HEK293 (cell line): Measurements from ENCODE around the gene CMC4.

Experiments used
- HIC1 ChIP-seq: fragments of 450-650 bp; formaldehyde crosslinking; IDR thresholded peaks from 2 replicates; pipeline ENCODE4 v1.5.1; 2016; ENCODE audit warnings: missing biosample characterization, missing genetic modification characterization
- INSM2 ChIP-seq: fragments of 450-650 bp; formaldehyde crosslinking; IDR thresholded peaks from 2 replicates; pipeline ENCODE4 v1.5.1; 2016; ENCODE audit warnings: missing biosample characterization, missing genetic modification characterization
- KLF10 ChIP-seq: fragments of 450-650 bp; IDR thresholded peaks from 2 replicates; pipeline ENCODE4 v1.5.1; 2018; ENCODE audit warnings: missing biosample characterization, mild to moderate bottlenecking, missing genetic modification characterization
- KLF9 ChIP-seq: fragments of 450-650 bp; formaldehyde crosslinking; IDR thresholded peaks from 2 replicates; pipeline ENCODE4 v1.5.1; 2016; ENCODE audit warnings: missing biosample characterization, missing genetic modification characterization, low read depth
- MZF1 ChIP-seq: fragments of 450-650 bp; formaldehyde crosslinking; IDR thresholded peaks from 2 replicates; pipeline ENCODE4 v1.5.1; 2017; ENCODE audit warnings: missing biosample characterization, missing genetic modification characterization, borderline replicate concordance
- OSR2 ChIP-seq: fragments of 450-650 bp; formaldehyde crosslinking; IDR thresholded peaks from 2 replicates; pipeline ENCODE4 v1.5.1; 2016; ENCODE audit warnings: missing biosample characterization, missing genetic modification characterization
- SCRT2 ChIP-seq: fragments of 450-650 bp; formaldehyde crosslinking; IDR thresholded peaks from 2 replicates; pipeline ENCODE4 v1.5.1; 2016; ENCODE audit warnings: missing biosample characterization, missing genetic modification characterization
- SP2 ChIP-seq: fragments of 450-650 bp; formaldehyde crosslinking; IDR thresholded peaks from 2 replicates; pipeline ENCODE4 v1.5.1; 2016; ENCODE audit warnings: missing biosample characterization, missing genetic modification characterization
- TCF7L2 ChIP-seq: IDR thresholded peaks from 2 replicates; pipeline ENCODE4 v1.6.1; 2011; ENCODE audit warnings: low read depth, mild to moderate bottlenecking, inconsistent platforms, low read length, moderate library complexity, borderline replicate concordance
- ZBTB8A ChIP-seq: fragments of 450-650 bp; formaldehyde crosslinking; IDR thresholded peaks from 2 replicates; pipeline ENCODE4 v1.5.1; 2016; ENCODE audit warnings: missing biosample characterization, missing genetic modification characterization
- ZEB2 ChIP-seq: fragments of 450-650 bp; formaldehyde crosslinking; IDR thresholded peaks from 2 replicates; pipeline ENCODE4 v1.5.1; 2016; ENCODE audit warnings: missing biosample characterization, missing genetic modification characterization
- ZIC2 ChIP-seq: fragments of 450-650 bp; formaldehyde crosslinking; IDR thresholded peaks from 2 replicates; pipeline ENCODE4 v1.5.1; 2016; ENCODE audit warnings: missing biosample characterization, missing genetic modification characterization
- ZNF132 ChIP-seq: fragments of 450-650 bp; formaldehyde crosslinking; IDR thresholded peaks from 2 replicates; pipeline ENCODE4 v1.5.1; 2017; ENCODE audit warnings: missing biosample characterization, missing genetic modification characterization, borderline replicate concordance
- ZNF2 ChIP-seq: fragments of 450-650 bp; formaldehyde crosslinking; IDR thresholded peaks from 2 replicates; pipeline ENCODE4 v1.5.1; 2016; ENCODE audit warnings: missing biosample characterization, missing genetic modification characterization
- ZNF211 ChIP-seq: fragments of 450-650 bp; formaldehyde crosslinking; IDR thresholded peaks from 2 replicates; pipeline ENCODE4 v1.5.1; 2016; ENCODE audit warnings: low read depth, missing biosample characterization, missing genetic modification characterization
- ZNF214 ChIP-seq: fragments of 450-650 bp; formaldehyde crosslinking; IDR thresholded peaks from 2 replicates; pipeline ENCODE4 v1.5.1; 2017; ENCODE audit warnings: missing biosample characterization, mild to moderate bottlenecking, missing genetic modification characterization, borderline replicate concordance
- ZNF223 ChIP-seq: fragments of 450-650 bp; formaldehyde crosslinking; IDR thresholded peaks from 2 replicates; pipeline ENCODE4 v1.5.1; 2016; ENCODE audit warnings: missing biosample characterization, missing genetic modification characterization
- ZNF26 ChIP-seq: fragments of 450-650 bp; formaldehyde crosslinking; IDR thresholded peaks from 2 replicates; pipeline ENCODE4 v1.5.1; 2016; ENCODE audit warnings: missing biosample characterization, missing genetic modification characterization
- ZNF280D ChIP-seq: fragments of 450-650 bp; formaldehyde crosslinking; IDR thresholded peaks from 2 replicates; pipeline ENCODE4 v1.5.1; 2016; ENCODE audit warnings: missing biosample characterization, missing genetic modification characterization
- ZNF324 ChIP-seq: fragments of 450-650 bp; formaldehyde crosslinking; IDR thresholded peaks from 2 replicates; pipeline ENCODE4 v1.5.1; 2016; ENCODE audit warnings: missing biosample characterization, missing genetic modification characterization
- ZNF404 ChIP-seq: fragments of 450-650 bp; formaldehyde crosslinking; IDR thresholded peaks from 2 replicates; pipeline ENCODE4 v1.5.1; 2017; ENCODE audit warnings: missing biosample characterization, missing genetic modification characterization
- ZNF426 ChIP-seq: fragments of 450-650 bp; formaldehyde crosslinking; IDR thresholded peaks from 2 replicates; pipeline ENCODE4 v1.5.1; 2017; ENCODE audit warnings: missing biosample characterization, missing genetic modification characterization, mild to moderate bottlenecking, inconsistent platforms, moderate library complexity
- ZNF433 ChIP-seq: fragments of 450-650 bp; formaldehyde crosslinking; IDR thresholded peaks from 2 replicates; pipeline ENCODE4 v1.5.1; 2016; ENCODE audit warnings: missing biosample characterization, missing genetic modification characterization, low read depth
- ZNF48 ChIP-seq: fragments of 450-650 bp; formaldehyde crosslinking; IDR thresholded peaks from 2 replicates; pipeline ENCODE4 v1.5.1; 2016; ENCODE audit warnings: missing biosample characterization, missing genetic modification characterization
- ZNF549 ChIP-seq: fragments of 450-650 bp; IDR thresholded peaks from 2 replicates; pipeline ENCODE4 v1.5.1; 2018; ENCODE audit warnings: missing biosample characterization, missing genetic modification characterization, mild to moderate bottlenecking, inconsistent platforms, moderate library complexity
- ZNF639 ChIP-seq: fragments of 450-650 bp; formaldehyde crosslinking; IDR thresholded peaks from 2 replicates; pipeline ENCODE4 v1.5.1; 2016; ENCODE audit warnings: missing biosample characterization, missing genetic modification characterization
- ZNF660 ChIP-seq: fragments of 450-650 bp; IDR thresholded peaks from 2 replicates; pipeline ENCODE4 v1.5.1; 2018; ENCODE audit warnings: missing biosample characterization, mild to moderate bottlenecking, missing genetic modification characterization
- ZNF792 ChIP-seq: fragments of 450-650 bp; formaldehyde crosslinking; IDR thresholded peaks from 2 replicates; pipeline ENCODE4 v1.5.1; 2016; ENCODE audit warnings: missing biosample characterization, missing genetic modification characterization
- ZSCAN23 ChIP-seq: fragments of 450-650 bp; formaldehyde crosslinking; IDR thresholded peaks from 2 replicates; pipeline ENCODE4 v1.5.1; 2016; ENCODE audit warnings: missing biosample characterization, missing genetic modification characterization
- ZSCAN30 ChIP-seq: fragments of 450-650 bp; IDR thresholded peaks from 2 replicates; pipeline ENCODE4 v1.5.1; 2018; ENCODE audit warnings: missing biosample characterization, mild to moderate bottlenecking, missing genetic modification characterization, moderate library complexity

CMC4 gene

GRCh38 chrX:155070975-155071693, at the start of gene CMC4, which contains the start of the genes BRCC3 and MTCP1 (continued):
- TF ChIP-seq ZNF404 (tag by site-specific recombination) (no peak), ZNF26 (tag by site-specific recombination) (no peak), ZNF214 (tag by site-specific recombination) (no peak), SP2 (tag by site-specific recombination) (peak; percentile 59), ZNF792 (tag by site-specific recombination) (no peak), ZSCAN23 (tag by site-specific recombination) (no peak), ZNF639 (tag by site-specific recombination) (no peak), INSM2 (no peak), ZEB2 (no peak), HIC1 (no peak), ZNF660 (peak; percentile 52; the same call in 1 of the 2 replicates), ZNF324 (tag by site-specific recombination) (peak; percentile 53; the same call in 1 of the 2 replicates), ZNF211 (tag by site-specific recombination) (no peak), ZNF549 (tag by site-specific recombination) (no peak), KLF10 (tag by site-specific recombination) (peak; percentile 35; the same call in 1 of the 2 replicates), ZNF48 (tag by site-specific recombination) (no peak), MZF1 (tag by site-specific recombination) (no peak), ZSCAN30 (tag by site-specific recombination) (peak; percentile 44; the same call in 1 of the 2 replicates), TCF7L2 (no peak), ZNF223 (tag by site-specific recombination) (peak; percentile 96), OSR2 (tag by site-specific recombination) (no peak), KLF9 (tag by site-specific recombination) (no peak), ZNF132 (no peak), ZNF280D (tag by site-specific recombination) (no peak), ZIC2 (tag by site-specific recombination) (no peak; the same call in 1 of the 2 replicates), ZNF426 (tag by site-specific recombination) (no peak), ZNF2 (tag by site-specific recombination) (peak; percentile 62; the same call in 1 of the 2 replicates), SCRT2 (tag by site-specific recombination) (no peak), ZNF433 (tag by site-specific recombination) (no peak), ZBTB8A (tag by site-specific recombination) (peak; percentile 98)
